HepG2 (cell line): ENCODE measurements around the gene DNLZ. TPM values are rescaled to one million over a fixed set of nuclear protein-coding genes. Genes with fewer than 3 reads are reported as not detected.

Experiments
- DR1 ChIP-seq: sonication (generic); formaldehyde crosslinking; IDR thresholded peaks from 2 replicates; pipeline ENCODE4 v1.8.0; 2021; ENCODE audit warnings: mild to moderate bottlenecking, missing genetic modification reagents, inconsistent platforms
- FLYWCH1 ChIP-seq: sonication (generic); formaldehyde crosslinking; IDR thresholded peaks from 2 replicates; pipeline ENCODE4 v1.8.1; 2023; ENCODE audit warnings: mild to moderate bottlenecking, missing genetic modification reagents
- HOXD1 ChIP-seq: sonication (generic); formaldehyde crosslinking; IDR thresholded peaks from 2 replicates; pipeline ENCODE4 v1.5.0; 2020; ENCODE audit warnings: missing genetic modification reagents
- MED1 ChIP-seq: sonication (generic); formaldehyde crosslinking; IDR thresholded peaks from 2 replicates; pipeline ENCODE4 v1.4.0; 2020; ENCODE audit warnings: missing genetic modification reagents
- NCOR1 ChIP-seq: fragments of 200-600 bp; sonication (generic); IDR thresholded peaks from 2 replicates; pipeline ENCODE4 v1.7.0; 2017; ENCODE audit warnings: antibody characterized with exemption, low read length, borderline replicate concordance
- NFE2L1 ChIP-seq: sonication (generic); formaldehyde crosslinking; IDR thresholded peaks from 2 replicates; pipeline ENCODE4 v1.4.0; 2020; ENCODE audit warnings: missing genetic modification reagents, mild to moderate bottlenecking, borderline replicate concordance
- NFRKB ChIP-seq: fragments of 450-650 bp; IDR thresholded peaks from 2 replicates; pipeline ENCODE4 v1.6.1; 2017
- WIZ ChIP-seq: sonication (generic); formaldehyde crosslinking; IDR thresholded peaks from 2 replicates; pipeline ENCODE4 v1.5.1; 2020; ENCODE audit warnings: mild to moderate bottlenecking, missing genetic modification reagents
- ZNF605 ChIP-seq: sonication (generic); formaldehyde crosslinking; IDR thresholded peaks from 2 replicates; pipeline ENCODE4 v1.8.0; 2022; ENCODE audit warnings: mild to moderate bottlenecking, missing genetic modification reagents
- ZNF883 ChIP-seq: sonication (generic); formaldehyde crosslinking; IDR thresholded peaks from 2 replicates; pipeline ENCODE4 v1.5.1; 2020; ENCODE audit warnings: mild to moderate bottlenecking, missing genetic modification reagents; ENCODE audit errors: not compliant biosample characterization
- polyA plus RNA-seq, 8 experiments: library from polyadenylated mRNA; depleted of rRNA in 3 of 8; stranded (reverse) in 7 of 8; unstranded in 1 of 8; fragments of >200 nt; fragmentation: Illumina TruSeq in 4 of 8; extraction: Trizol in 4 of 8; gene quantifications; 2 replicates each; pipeline versions ENCODE4 v1.2.1 to v1.2.3, GENCODE V29; 2011 to 2016; ENCODE audit warnings: low read depth in 4 of 8, missing spikeins in 1 of 8, mixed read lengths in 1 of 8; ENCODE audit not compliant: insufficient read depth in 1 of 8
- total RNA-seq, 5 experiments: library from RNA; depleted of rRNA; stranded (reverse); fragments of >200 nt; fragmentation: Illumina TruSeq; extraction: Trizol; gene quantifications; 2 replicates each; pipeline ENCODE4 v1.2.3, GENCODE V29; 2016; ENCODE audit warnings: low read depth in 1 of 5
- TF ChIP-seq, protein P1 (sequence below): IDR thresholded peaks from 2 replicates; pipeline ENCODE4 v1.6.1; 2016; ENCODE audit warnings: missing compliant biosample characterization, missing genetic modification reagents, borderline replicate concordance
- TF ChIP-seq, protein P2 (sequence below): sonication (generic); formaldehyde crosslinking; IDR thresholded peaks from 2 replicates; pipeline ENCODE4 v1.4.0; 2020; ENCODE audit warnings: missing genetic modification reagents
- TF ChIP-seq, protein P3 (sequence below): sonication (generic); formaldehyde crosslinking; IDR thresholded peaks from 2 replicates; pipeline ENCODE4 v1.4.0; 2020; ENCODE audit warnings: missing genetic modification reagents
- TF ChIP-seq, protein P4 (sequence below): sonication (generic); formaldehyde crosslinking; IDR thresholded peaks from 2 replicates; pipeline ENCODE4 v1.4.0; 2020; ENCODE audit warnings: mild to moderate bottlenecking, missing genetic modification reagents
- TF ChIP-seq, protein P5 (sequence below): IDR thresholded peaks from 2 replicates; pipeline ENCODE4 v1.6.1; 2012; ENCODE audit warnings: low read length, improper control_type of control experiment

Gene DNLZ
- total and polyA plus RNA-seq, 2 of the 13 experiments (the other 11 are each of a cell fraction or from before 2014, with no cell fraction given): 3.4 to 8.0 TPM

DNA sequence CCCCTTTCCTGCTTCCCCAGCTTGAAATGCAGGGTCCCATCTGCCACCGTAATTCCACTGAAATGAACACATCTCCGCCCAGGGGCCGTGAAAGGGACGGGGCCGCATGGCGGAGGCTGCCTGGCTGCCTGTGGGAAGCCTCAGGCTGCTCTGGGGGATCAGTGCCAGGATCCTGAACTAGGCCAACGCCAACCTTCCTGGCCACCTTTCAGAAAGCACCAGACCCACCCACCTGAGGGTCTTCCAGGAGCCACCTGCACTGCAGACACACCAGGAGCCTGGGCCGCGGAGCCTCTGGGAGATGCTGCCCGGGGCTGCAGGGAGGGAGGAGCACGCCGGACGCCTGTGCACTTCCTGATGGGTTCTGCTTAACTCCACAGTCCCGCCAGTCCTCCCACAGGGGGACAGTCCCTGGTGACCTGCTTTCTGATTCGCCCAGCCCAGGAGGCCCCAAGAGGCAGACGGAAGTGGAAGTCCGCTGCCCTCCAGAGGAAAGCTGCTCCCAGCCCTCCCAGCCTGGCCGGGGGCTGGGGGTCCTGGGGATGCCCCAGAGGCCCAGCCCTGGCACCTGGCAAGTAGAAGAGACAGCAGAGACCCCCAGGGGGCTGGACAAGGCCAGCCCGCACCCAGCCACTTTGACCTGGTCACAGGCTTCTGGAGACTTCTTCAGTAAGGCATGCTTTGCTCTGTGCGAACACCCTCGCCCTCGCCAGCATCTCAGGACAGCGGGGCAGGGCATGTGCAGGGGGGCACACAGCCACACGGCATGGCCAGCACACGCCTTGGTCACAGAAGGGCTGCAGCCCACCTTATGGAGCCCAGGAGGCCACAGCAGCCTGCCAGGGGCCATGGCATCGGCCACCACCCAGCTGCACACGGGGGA is 10.0 kb upstream of the DNLZ start, which contains the start of gene CARD9 (continued):
- TF ChIP-seq, protein P1, sequence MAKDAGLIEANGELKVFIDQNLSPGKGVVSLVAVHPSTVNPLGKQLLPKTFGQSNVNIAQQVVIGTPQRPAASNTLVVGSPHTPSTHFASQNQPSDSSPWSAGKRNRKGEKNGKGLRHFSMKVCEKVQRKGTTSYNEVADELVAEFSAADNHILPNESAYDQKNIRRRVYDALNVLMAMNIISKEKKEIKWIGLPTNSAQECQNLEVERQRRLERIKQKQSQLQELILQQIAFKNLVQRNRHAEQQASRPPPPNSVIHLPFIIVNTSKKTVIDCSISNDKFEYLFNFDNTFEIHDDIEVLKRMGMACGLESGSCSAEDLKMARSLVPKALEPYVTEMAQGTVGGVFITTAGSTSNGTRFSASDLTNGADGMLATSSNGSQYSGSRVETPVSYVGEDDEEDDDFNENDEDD: peak; percentile 50; the same call in 1 of the 2 replicates
- no peak for TF ChIP-seq NCOR1
- TF ChIP-seq MED1 (CRISPR knock-in tag): peak; percentile 52
- no peak for TF ChIP-seq HOXD1
- TF ChIP-seq DR1 (CRISPR knock-in tag): peak; percentile 36; the same call in 1 of the 2 replicates
- TF ChIP-seq ZNF883 (CRISPR knock-in tag): no peak
- TF ChIP-seq NFE2L1 (CRISPR knock-in tag): no peak
- TF ChIP-seq, protein P2, sequence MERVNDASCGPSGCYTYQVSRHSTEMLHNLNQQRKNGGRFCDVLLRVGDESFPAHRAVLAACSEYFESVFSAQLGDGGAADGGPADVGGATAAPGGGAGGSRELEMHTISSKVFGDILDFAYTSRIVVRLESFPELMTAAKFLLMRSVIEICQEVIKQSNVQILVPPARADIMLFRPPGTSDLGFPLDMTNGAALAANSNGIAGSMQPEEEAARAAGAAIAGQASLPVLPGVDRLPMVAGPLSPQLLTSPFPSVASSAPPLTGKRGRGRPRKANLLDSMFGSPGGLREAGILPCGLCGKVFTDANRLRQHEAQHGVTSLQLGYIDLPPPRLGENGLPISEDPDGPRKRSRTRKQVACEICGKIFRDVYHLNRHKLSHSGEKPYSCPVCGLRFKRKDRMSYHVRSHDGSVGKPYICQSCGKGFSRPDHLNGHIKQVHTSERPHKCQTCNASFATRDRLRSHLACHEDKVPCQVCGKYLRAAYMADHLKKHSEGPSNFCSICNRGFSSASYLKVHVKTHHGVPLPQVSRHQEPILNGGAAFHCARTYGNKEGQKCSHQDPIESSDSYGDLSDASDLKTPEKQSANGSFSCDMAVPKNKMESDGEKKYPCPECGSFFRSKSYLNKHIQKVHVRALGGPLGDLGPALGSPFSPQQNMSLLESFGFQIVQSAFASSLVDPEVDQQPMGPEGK: peak; percentile 63
- TF ChIP-seq, protein P3, sequence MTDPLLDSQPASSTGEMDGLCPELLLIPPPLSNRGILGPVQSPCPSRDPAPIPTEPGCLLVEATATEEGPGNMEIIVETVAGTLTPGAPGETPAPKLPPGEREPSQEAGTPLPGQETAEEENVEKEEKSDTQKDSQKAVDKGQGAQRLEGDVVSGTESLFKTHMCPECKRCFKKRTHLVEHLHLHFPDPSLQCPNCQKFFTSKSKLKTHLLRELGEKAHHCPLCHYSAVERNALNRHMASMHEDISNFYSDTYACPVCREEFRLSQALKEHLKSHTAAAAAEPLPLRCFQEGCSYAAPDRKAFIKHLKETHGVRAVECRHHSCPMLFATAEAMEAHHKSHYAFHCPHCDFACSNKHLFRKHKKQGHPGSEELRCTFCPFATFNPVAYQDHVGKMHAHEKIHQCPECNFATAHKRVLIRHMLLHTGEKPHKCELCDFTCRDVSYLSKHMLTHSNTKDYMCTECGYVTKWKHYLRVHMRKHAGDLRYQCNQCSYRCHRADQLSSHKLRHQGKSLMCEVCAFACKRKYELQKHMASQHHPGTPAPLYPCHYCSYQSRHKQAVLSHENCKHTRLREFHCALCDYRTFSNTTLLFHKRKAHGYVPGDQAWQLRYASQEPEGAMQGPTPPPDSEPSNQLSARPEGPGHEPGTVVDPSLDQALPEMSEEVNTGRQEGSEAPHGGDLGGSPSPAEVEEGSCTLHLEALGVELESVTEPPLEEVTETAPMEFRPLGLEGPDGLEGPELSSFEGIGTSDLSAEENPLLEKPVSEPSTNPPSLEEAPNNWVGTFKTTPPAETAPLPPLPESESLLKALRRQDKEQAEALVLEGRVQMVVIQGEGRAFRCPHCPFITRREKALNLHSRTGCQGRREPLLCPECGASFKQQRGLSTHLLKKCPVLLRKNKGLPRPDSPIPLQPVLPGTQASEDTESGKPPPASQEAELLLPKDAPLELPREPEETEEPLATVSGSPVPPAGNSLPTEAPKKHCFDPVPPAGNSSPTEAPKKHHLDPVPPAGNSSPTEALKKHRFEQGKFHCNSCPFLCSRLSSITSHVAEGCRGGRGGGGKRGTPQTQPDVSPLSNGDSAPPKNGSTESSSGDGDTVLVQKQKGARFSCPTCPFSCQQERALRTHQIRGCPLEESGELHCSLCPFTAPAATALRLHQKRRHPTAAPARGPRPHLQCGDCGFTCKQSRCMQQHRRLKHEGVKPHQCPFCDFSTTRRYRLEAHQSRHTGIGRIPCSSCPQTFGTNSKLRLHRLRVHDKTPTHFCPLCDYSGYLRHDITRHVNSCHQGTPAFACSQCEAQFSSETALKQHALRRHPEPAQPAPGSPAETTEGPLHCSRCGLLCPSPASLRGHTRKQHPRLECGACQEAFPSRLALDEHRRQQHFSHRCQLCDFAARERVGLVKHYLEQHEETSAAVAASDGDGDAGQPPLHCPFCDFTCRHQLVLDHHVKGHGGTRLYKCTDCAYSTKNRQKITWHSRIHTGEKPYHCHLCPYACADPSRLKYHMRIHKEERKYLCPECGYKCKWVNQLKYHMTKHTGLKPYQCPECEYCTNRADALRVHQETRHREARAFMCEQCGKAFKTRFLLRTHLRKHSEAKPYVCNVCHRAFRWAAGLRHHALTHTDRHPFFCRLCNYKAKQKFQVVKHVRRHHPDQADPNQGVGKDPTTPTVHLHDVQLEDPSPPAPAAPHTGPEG (CRISPR knock-in tag): 0 out of 2 replicates have a peak, but pooled peaks have one; percentile 12
- TF ChIP-seq NFRKB: no peak
- TF ChIP-seq WIZ (CRISPR knock-in tag): no peak
- no peak for TF ChIP-seq FLYWCH1 (CRISPR knock-in tag)
- TF ChIP-seq, protein P4, sequence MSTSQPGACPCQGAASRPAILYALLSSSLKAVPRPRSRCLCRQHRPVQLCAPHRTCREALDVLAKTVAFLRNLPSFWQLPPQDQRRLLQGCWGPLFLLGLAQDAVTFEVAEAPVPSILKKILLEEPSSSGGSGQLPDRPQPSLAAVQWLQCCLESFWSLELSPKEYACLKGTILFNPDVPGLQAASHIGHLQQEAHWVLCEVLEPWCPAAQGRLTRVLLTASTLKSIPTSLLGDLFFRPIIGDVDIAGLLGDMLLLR: peak; percentile 67; the same call in 1 of the 2 replicates
- TF ChIP-seq, protein P5, sequence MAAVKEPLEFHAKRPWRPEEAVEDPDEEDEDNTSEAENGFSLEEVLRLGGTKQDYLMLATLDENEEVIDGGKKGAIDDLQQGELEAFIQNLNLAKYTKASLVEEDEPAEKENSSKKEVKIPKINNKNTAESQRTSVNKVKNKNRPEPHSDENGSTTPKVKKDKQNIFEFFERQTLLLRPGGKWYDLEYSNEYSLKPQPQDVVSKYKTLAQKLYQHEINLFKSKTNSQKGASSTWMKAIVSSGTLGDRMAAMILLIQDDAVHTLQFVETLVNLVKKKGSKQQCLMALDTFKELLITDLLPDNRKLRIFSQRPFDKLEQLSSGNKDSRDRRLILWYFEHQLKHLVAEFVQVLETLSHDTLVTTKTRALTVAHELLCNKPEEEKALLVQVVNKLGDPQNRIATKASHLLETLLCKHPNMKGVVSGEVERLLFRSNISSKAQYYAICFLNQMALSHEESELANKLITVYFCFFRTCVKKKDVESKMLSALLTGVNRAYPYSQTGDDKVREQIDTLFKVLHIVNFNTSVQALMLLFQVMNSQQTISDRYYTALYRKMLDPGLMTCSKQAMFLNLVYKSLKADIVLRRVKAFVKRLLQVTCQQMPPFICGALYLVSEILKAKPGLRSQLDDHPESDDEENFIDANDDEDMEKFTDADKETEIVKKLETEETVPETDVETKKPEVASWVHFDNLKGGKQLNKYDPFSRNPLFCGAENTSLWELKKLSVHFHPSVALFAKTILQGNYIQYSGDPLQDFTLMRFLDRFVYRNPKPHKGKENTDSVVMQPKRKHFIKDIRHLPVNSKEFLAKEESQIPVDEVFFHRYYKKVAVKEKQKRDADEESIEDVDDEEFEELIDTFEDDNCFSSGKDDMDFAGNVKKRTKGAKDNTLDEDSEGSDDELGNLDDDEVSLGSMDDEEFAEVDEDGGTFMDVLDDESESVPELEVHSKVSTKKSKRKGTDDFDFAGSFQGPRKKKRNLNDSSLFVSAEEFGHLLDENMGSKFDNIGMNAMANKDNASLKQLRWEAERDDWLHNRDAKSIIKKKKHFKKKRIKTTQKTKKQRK: no peak
- TF ChIP-seq ZNF605: 0 out of 2 replicates have a peak, but pooled peaks have one; percentile 63
